IPS-NIHi11 (cell line): ENCODE measurements around the gene ROBO2.

Source experiments
- DNase-seq: peaks from one replicate; pipeline ENCODE4 v3.0.0; 2012; ENCODE audit warnings: mixed read lengths, low spot score

ROBO2 gene

GRCh38 chr3:77256584-77257503, 216.9 kb downstream of the ROBO2 start:
- no peak for DNase-seq

DNA sequence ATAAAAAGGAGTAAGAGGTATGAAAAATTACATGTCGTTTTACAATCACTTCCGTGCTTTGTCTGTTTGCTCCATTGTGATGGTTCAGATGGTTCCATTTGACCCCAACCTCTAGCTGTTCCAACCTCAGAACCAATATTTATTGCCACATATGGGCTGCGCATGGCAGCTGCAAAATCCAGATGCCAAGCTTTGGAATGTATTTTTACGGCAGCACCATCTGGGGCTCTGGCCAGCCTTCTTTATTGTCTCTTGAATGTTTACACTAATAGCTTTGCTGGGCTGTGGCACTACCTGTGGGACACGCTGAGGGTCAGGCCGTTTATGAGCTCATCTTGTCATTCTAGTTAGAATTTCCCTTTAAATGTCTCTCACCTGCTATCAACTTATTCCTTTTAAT, 219.8 kb downstream of the ROBO2 start:
- no peak for DNase-seq

DNA sequence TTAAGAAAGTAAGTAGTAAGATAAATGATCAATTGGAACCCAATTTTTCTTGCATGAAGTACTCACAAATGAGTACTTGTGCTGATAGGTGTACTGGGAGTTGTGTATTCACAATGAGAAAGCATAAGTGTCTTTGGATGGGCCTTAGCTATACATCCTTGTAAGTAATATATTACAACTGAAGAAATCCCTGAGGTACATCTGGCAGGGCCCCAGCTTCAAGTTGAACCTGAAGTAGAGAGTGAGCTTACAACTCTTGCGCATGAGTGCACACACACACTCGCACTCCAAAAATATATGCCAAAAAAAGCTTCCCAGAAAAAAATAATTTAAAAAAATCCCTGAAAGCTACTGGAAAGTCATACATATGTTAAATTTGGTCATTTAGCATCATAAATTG, 222.5 kb downstream of the ROBO2 start:
- DNase-seq: no peak

DNA sequence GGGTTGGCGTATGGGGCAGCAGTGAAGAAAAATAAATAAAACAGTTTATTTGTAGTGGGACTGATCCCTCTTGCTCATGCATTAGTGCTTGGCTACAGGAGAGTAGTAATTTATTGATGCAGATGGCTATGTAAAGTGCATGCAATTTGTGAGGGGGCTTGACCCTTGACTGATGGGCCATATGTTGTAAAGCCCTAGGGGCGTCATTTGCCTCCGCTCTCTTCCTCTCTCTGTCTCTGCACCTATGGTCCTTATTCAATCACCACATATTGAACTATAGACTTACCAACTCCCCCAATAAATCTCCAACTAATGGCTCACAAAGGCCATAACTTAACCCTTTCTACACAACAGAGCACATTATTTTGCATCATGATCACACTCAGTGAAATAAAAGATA, 227.7 kb downstream of the ROBO2 start:
- DNase-seq: no peak

DNA sequence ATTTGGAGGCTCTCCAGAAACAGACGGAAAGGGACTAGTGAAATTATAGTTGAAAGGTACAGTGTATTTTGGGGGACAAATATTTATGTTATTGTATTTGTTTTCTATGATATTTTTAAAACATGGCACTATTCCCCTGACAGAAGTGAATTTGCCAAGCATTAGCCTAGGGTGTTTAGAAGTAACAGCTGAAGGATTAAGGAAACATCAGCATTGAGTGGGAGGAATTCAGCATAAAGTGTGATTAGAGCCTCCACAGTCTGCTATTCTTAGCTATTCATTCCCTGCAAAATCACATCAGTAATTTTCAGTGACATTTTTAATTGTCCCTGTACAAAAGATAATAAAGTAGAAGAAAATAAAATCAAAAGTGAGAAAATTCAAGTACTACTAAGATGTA, 231.4 kb downstream of the ROBO2 start:
- DNase-seq: no peak

DNA sequence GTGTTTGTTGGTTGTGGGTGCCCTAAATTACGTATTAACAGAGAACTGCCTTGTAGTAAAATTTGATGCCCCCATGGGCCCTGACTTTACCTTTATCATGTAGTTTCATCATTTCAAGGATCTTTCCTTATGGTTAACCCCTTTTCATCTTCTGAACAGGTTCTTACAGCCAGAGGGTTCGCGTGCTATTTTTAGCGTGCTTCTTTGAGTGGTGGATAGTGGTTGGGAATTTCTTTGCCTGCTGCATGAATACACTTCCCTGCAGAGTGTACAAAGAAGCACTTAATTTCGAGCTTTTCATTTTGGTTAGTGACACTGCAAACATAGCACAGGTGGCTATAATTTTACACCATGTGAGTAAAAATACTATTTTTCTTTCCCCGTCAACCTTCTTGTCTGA, 231.8 kb downstream of the ROBO2 start:
- DNase-seq: no peak

DNA sequence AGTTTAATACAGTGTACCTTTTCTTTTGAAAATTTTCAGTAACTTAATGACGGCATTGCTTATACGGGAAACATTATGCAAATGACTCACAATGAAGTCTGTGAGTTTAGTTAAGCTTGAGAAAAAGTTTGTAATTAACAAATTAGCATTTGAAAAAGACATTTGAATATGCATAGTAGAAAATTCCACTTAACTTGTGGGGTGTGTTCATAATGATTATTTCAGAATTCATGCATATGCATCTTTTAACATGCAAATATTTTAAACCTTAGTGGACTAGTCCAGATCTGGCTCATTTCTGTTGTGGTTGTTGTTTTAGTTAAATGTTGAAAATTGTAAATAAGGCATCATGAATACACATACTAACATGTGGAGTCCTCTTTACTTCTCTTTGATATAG, 239.4 kb downstream of the ROBO2 start:
- no peak for DNase-seq

DNA sequence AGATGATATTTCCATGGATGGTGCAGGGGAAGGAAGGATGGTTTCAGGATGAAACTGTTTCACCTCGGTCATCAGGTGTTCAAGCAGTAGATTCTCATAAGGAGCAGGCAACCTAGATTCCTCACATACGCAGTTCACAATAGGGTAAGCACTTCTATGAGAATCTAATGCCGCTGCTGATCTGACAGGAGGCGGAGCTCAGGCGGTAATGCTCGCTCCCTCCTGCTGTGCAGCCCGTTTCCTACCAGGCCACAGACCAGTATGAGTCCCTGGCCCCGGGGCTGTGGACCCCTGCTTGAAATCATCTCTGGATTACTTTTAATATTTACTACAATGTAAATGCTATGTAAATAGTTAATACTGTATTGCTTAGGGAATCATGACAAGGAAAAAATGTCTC, 241.8 kb downstream of the ROBO2 start:
- DNase-seq: no peak

- no peak for DNase-seq
Measured at GRCh38 chr3:77283108-77283507, 243.2 kb downstream of the ROBO2 start.

GRCh38 chr3:77288348-77288747, 248.4 kb downstream of the ROBO2 start:
- DNase-seq: no peak

DNA sequence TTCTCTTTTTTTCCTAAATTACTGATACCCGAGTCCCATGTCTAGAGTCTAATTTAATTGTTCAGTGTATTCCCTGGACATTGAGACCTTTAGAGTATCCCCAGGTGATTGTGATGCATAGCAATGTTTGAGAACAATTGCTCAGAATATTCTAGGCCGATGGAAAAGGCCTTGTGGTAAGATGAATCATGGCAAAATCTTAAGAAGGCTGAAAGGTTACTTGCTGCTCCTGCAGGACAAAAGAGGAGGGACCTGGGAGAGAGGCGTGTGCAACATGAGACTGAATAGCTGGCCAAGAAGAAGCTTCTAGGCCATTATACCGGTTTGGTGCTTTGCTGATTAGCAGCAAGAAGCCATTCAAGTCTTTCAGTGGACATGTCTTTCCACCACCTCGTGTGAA, 256.6 kb downstream of the ROBO2 start:
- DNase-seq: no peak

- no peak for DNase-seq
Measured at GRCh38 chr3:77298417-77298816, 258.5 kb downstream of the ROBO2 start.

DNA sequence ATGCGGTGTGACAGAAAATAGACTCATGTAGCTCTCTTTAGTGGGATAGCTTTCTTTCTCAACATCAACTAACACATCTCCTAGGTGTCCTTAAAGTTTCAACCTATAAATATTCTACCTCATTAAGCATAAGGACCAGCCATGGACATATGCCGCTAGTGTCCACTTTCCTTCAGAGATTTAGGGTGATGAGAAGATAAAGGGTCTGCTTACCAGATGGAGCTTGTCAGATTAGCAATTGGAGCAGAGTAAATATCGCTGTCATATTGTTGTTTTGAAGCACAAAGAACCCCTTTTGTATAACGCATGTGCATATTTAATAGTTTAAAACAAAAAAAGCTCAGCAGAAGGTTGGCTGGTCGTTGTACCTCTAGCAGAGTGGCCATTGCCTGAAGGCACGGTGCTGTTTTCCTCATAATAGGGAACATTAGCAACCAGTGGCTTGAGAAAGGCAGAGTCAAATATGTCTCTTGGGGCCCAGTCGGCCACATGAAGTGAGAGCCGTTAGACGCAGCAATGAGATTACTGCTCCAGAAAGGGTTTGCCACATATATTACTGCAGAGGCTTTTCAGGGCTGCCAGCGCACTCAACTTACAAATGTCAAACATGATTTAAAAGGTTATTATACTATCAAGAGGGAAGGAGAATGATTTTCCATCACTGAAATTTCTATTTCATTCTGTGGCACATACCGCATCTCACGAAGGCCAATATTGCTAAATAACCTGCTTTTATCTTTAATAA, 264.2 kb downstream of the ROBO2 start:
- no peak for DNase-seq

- DNase-seq: no peak
Measured at GRCh38 chr3:77304700-77305021, 264.8 kb downstream of the ROBO2 start.

DNA sequence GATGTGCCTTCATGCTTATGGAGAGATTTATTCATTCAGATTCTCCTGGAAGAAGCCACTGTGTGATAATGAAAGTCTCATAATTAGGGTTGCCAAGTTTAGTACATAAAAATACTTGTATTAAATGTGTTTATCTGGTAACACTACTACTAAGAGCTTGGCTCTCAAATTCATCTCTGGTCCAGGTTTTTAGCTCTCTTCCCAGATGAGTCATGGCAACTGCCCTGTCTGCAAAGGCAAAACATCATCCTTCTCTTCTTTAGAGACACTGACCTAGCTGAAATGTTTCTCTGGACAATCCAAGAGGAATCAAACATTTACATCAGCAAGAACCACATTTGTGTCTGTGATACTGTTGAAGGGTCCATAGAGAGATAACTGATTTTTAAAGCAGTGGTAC, 269.6 kb downstream of the ROBO2 start:
- DNase-seq: no peak

GRCh38 chr3:77313843-77314242, 273.9 kb downstream of the ROBO2 start:
- no peak for DNase-seq

GRCh38 chr3:77319711-77320110, 279.8 kb downstream of the ROBO2 start:
- DNase-seq: peak; percentile 12

DNA sequence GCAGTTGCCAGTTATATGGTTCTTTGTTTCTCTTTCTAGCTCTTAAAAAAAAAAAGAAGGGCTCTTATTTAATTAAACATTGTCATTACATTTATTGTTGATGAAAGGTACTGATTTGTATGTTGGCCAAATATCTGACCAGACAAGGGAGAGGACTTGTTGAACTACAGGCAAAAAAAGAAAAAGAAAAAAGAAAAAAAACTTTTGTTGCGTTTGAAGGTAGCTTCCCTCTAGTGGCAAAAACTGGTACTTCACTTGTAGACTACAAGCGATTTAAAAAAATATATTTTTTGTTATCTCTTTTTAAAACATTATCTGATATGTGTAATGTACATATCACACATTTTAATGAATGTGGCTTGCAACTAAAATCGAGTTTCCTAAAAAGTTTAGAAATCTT, 280.6 kb downstream of the ROBO2 start:
- no peak for DNase-seq

- DNase-seq: no peak
Measured at GRCh38 chr3:77321646-77322045, 281.7 kb downstream of the ROBO2 start.

GRCh38 chr3:77323626-77324025, 283.7 kb downstream of the ROBO2 start:
- no peak for DNase-seq

DNA sequence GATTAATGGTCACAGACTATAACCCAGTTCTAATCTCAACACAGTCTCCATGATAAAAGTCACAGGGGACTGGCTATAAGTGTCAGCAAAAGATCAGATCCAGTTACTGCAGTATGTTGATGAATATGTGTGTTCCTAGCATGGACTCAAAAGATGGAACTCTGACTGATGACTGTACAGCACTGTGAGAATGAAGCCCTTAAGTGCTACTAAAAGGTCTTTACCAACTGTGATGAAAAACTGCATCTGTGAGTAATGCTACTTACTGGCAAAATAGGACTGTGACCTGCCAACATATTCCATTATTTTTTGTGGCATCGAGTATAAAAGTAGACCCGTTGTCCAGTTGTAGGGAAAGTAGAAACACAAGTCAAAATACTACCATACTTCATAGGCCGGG, 284.2 kb downstream of the ROBO2 start:
- no peak for DNase-seq

DNA sequence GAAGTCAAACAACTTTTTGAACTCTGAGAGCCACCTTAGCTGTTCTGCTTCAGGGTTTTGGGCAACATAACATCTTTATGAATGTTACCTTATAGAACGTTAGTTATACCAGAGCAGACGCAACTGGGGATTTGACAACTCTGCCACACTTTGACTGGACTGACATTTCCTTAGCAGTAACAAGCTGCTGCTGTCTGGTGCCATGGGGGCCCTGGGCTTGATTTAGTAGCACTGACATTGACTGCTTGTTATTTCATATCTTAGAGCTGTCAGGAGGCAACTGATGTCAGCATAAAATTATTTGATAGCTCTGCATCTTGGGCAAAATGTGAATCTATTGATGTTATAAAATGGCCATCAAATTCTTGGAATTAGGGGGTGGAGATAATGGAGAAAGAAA, 285.4 kb downstream of the ROBO2 start:
- no peak for DNase-seq

- no peak for DNase-seq
Measured at GRCh38 chr3:77325702-77326101, 285.8 kb downstream of the ROBO2 start.

DNA sequence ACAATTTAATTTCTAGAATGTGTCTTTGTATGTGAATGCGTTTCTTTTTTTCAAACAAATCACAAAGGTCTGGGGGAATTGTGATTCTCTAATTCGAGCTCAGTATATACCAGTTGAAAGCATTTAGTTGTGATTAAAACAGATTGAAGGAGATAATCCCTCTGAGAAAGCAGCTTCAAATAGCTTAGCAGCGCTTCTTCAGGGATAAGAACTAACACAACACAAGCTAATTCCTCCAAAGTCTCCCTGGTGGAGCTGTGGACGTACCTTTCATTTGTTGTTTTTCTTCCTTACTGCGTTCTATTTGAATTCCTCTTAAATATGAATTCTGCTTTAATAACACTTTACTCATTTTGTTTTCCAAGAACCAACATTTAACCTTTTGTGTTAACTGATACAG, 286.7 kb downstream of the ROBO2 start:
- no peak for DNase-seq
